Motor neuron (in vitro differentiated cells): ENCODE measurements around the gene PRPF4. TPM values are rescaled to one million over a fixed set of nuclear protein-coding genes. Genes with fewer than 3 reads are reported as not detected.
"Not testable (repeated sequence)": the region's sequence is repeated elsewhere in the genome, so short reads cannot be mapped to it uniquely, and the experiment has no call there.

Experiments
- ATAC-seq, 8 experiments: fragments of 200-7000 bp; cut with Tn5 transposase; replicated peaks in 6 of 8; 2 replicates each; pipeline ENCODE4 v1.8.0; 2021; ENCODE audit warnings: mild to moderate bottlenecking in 8 of 8, moderate library complexity in 8 of 8
- H3K27ac ChIP-seq, 2 donors: fragments of 250-450 bp; sonication (Bioruptor Pico); 2 replicates each; pipeline ENCODE4 v1.9.0; 2021; ENCODE audit warnings: antibody characterized with exemption in 2 of 2, mild to moderate bottlenecking in 2 of 2, moderate library complexity in 1 of 2
- H3K4me1 ChIP-seq, 2 donors: fragments of 250-450 bp; sonication (Bioruptor Pico); replicated peaks in 1 of 2; 2 replicates each; pipeline ENCODE4 v1.6.1; 2021; ENCODE audit warnings: antibody characterized with exemption in 2 of 2, mild to moderate bottlenecking in 2 of 2, moderate library complexity in 1 of 2
- H3K4me3 ChIP-seq, 5 donors: fragments of 250-450 bp; sonication (Bioruptor Pico); 2 replicates each; pipeline ENCODE4 v1.9.0; 2021; ENCODE audit warnings: antibody characterized with exemption in 5 of 5, mild to moderate bottlenecking in 5 of 5, moderate library complexity in 4 of 5
- WGBS, 10 experiments: fragments of 450-650 bp; shearing (Covaris generic); methylation state at CpG; one replicate each; pipeline ENCODE4 v1.0.0; 2022; 5-methylcytosine and 5-hydroxymethylcytosine counted together
- in situ Hi-C, 9 experiments: fragments of 400-800 bp; cut with MboI; loops; one replicate each; pipeline ENCODE4 v1.15.0; 2021; ENCODE audit warnings: low sequenced_read_pairs in 9 of 9, low pct_unique_long_range_greater_than_20kb in 2 of 9; ENCODE audit not compliant: unreplicated experiment in 9 of 9
- total RNA-seq, 8 experiments: library from RNA; unstranded; fragments of 300-600 nt; gene quantifications; 2 replicates each; pipeline versions ENCODE4 v1.2.3 to v1.2.4, GENCODE V29; 2022

PRPF4 gene
- 10 to 100 TPM; 22.4 to 35.5 (median 27.6) TPM for total RNA-seq

DNA sequence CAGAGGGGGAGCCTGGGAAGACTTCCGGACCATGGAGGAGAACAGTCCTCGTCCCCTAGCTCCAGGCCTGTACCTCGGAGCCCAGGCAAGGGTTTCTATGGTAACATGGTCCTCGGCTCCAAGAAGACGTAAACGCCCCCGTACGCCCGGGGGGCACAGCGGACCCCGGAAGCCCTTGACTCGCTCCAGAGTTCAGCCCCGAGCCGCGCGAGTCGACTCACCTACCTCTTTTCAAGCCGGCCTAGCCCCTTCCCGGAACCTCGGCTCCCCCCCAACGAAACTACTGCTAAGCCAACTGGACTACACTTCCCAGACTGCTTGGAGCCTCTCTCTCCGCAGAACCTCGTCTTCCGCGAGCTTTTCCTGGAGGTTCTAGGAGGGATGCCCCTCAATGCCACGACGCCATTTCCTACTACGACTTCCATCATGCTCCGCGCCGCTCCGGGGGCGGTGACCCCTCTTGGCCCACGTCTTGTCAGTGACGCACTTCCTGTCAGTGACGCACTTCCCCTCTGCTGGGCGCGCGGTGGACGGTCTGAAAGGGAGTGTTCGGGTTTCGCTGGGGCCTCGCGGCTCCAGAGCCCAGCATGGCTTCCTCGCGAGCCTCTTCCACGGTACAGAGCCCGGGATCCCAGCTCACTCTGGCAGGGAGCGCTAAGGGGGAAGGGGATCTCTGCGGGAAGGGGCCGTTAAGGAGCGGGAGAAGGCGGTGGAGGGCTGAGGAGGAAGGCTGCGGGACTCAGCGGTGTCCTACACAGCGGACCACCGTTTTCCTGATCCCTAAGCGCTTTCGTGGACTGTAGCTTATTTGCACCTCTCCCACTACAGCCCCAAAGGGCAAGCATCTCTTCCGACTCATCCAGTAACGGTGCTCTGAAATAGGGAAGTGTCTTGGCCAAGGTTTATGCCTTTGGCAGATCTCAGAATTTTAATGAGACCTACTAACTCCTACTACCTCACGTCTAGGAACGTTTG lies at the start of gene PRPF4, which contains the start of gene CDC26:
PRPF4 (plus strand) TSS at position 502 of the 975 bp plus-strand sequence; CDS start at position 588, 86 bp downstream.
CDC26 (minus strand) TSS at position 416 of the 975 bp plus-strand sequence. CDS start 3,065 bp downstream, outside the sequence.
- WGBS, 10 experiments = 0 to 7% (median 0%) methylated on average over 2 to 26 of the region's 63 CpGs; no CpG with 5 or more reads in 3 of the 10 experiments
- peak within 1 kb of the TSS; percentile 87 to 91 for H3K27ac ChIP-seq
- in situ Hi-C loops = no loop called here
- peak; percentile 93 to 95 (median 94) for ATAC-seq
- peaks cover 8 to 13% of the 10 kb centered on the region in 2 donors for H3K4me1 ChIP-seq
- peak within 1 kb of the TSS; percentile 83 to 99 (median 87) for H3K4me3 ChIP-seq

DNA sequence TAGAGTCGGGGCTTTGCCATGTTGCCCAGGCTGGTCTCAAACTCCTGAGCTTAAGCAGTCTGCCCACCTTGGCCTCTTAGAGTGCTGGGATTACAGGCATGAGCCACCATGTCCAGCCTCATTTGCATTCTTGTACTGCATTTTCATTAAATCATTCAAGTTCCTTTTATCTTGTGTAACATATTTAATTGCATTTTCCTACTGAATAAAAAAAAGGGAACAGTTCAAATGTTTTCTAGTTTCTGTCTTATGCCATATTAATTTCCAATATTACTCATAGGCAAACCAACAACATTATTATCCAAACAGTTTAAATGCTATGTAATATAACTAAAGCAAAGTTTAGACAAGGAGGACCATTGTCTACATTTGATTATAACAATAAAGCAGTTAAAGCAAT lies 48.0 kb upstream of the PRPF4 start:
- Histone ChIP-seq H3K4me1 (peaks cover 13 to 15% of the 10 kb centered on the region in 2 donors), H3K4me3 (no peak overlapping the region), H3K27ac (no peak overlapping the region)
- WGBS, 10 experiments = 0 to 100% (median 80%) methylated on average over 1 of the region's 1 CpG; no CpG with 5 or more reads in 7 of the 10 experiments
- in situ Hi-C loops = no loop called here
- no peak for ATAC-seq

GRCh38 chr9:113228130-113228665 lies 47.3 kb upstream of the PRPF4 start:
- in situ Hi-C loops = no loop called here

GRCh38 chr9:113231701-113232100 lies 43.8 kb upstream of the PRPF4 start:
- Histone ChIP-seq H3K27ac (no peak overlapping the region), H3K4me3 (no peak overlapping the region), H3K4me1 (peaks cover 2 to 5% of the 10 kb centered on the region in 2 donors)
- ATAC-seq = no peak
- in situ Hi-C loops = no loop called here
- 75 to 100% (median 100%) methylated on average over 1 to 2 of the region's 2 CpGs; no CpG with 5 or more reads in 2 of the 10 experiments for WGBS, 10 experiments

More at GRCh38 chr9:113228130-113228665, 47.3 kb upstream of the PRPF4 start:
- Histone ChIP-seq H3K27ac (no peak overlapping the region), H3K4me1 (peaks cover 5 to 10% of the 10 kb centered on the region in 2 donors), H3K4me3 (no peak overlapping the region)
- ATAC-seq = peak in 5 of 8 experiments; percentile 14 to 65 (median 58)
- WGBS, 10 experiments = 50 to 90% (median 71%) methylated on average over 1 to 3 of the region's 3 CpGs; no CpG with 5 or more reads in 2 of the 10 experiments

DNA sequence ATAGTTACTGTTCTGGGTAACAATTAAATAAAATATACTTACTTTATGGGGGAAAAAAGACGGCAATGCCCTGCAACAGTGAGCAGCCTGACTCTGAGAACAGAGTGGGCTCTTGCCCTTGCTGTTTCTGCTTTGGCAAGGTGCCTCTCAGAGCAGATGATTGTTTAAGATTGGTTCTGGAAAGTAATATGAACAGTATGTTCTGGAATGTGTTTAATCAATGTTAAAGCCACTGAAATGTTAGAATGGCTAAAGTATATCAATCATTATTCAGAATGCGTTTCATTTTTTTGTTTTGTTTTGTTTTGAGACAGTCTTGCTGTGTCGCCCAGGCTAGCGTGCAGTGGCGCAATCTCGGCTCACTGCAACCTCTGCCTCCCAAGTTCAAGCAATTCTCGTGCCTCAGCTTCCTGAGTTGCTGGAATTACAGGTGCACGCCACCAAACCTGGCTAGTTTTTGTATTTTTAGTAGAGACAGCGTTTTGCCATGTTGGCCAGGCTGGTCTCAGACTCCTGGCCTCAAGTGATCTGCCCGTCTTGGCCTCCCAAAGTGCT lies 39.7 kb upstream of the PRPF4 start:
- WGBS, 10 experiments = 42 to 100% (median 91%) methylated on average over 2 to 10 of the region's 10 CpGs; no CpG with 5 or more reads in 2 of the 10 experiments
- H3K27ac ChIP-seq, ATAC-seq, H3K4me3 ChIP-seq, in situ Hi-C loops, H3K4me1 ChIP-seq: not testable (repeated sequence)

- in situ Hi-C loops = no loop called here
These were observed 38.4 kb upstream of the PRPF4 start for GRCh38 chr9:113237026-113237425.

DNA sequence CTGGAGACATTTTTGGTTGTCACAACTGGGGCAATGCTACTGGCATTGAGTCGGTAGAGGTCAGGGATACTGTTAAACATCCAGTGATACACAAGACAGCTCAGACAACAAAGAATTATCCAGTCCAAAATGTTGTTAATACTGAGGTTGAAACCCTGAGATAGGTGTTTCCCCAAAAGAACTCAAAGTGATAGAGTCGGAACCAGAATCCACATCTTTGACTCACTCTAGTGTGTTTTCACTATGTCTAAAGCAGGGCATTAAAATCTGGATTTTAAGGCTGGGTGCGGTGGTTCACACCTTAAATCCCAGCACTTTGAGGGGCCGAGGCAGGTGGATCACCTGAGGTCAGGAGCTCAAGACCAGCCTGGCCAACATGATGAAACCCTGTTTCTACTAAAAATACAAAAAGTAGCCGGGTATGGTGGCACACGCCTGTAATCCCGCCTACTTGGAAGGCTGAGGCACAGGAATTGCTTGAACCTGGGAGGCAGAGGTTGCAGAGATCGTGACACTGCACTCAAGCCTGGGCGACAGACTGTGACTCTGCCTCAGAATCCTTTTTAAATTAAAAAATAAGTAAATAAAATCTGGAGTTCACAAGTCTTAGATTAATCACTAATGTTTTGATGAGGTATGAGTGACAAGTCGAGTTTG lies 37.1 kb upstream of the PRPF4 start:
- no peak for ATAC-seq
- no peaks in the 10 kb centered on the region for H3K4me1 ChIP-seq
- 80 to 100% (median 97%) methylated on average over 1 to 6 of the region's 10 CpGs for WGBS, 10 experiments

More at GRCh38 chr9:113237026-113237425, 38.4 kb upstream of the PRPF4 start:
- ATAC-seq = no peak
- Histone ChIP-seq H3K4me3 (no peak overlapping the region), H3K27ac (no peak overlapping the region), H3K4me1 (no peaks in the 10 kb centered on the region)
- 72 to 100% (median 93%) methylated on average over 1 to 4 of the region's 4 CpGs for WGBS, 10 experiments

DNA sequence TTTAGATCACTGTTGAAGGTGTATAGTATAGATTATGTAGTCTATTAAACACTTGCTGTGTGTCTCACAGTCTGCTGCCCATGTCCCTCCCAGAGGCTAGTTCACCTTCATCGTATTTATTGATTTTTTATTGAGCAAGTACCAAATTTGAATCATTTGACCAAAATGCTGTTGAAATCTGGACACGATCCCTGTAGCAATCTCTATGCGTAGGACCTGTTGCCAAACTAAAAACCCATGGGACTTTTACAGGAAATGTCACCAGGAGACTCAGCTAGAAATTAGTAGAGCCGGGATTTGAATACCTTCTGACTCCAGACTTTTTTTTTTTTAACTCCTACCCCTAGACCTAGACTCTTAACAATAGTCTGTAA lies 36.6 kb upstream of the PRPF4 start:
- Histone ChIP-seq H3K4me1 (no peaks in the 10 kb centered on the region), H3K27ac (no peak overlapping the region), H3K4me3 (no peak overlapping the region)
- ATAC-seq = no peak
- in situ Hi-C loops = no loop called here
- WGBS, 10 experiments = 41 to 100% (median 83%) methylated on average over 1 to 4 of the region's 4 CpGs; no CpG with 5 or more reads in 1 of the 10 experiments

More for the DNA sequence above, 37.1 kb upstream of the PRPF4 start:
- in situ Hi-C loops = no loop called here
- Histone ChIP-seq H3K27ac (no peak overlapping the region), H3K4me3 (no peak overlapping the region)

- in situ Hi-C loops = no loop called here
- Histone ChIP-seq H3K4me1 (no peaks in the 10 kb centered on the region), H3K27ac (no peak overlapping the region), H3K4me3 (no peak overlapping the region)
- no peak for ATAC-seq
- 90 to 100% (median 100%) methylated on average over 1 to 2 of the region's 2 CpGs for WGBS, 10 experiments
These were observed 34.3 kb upstream of the PRPF4 start for GRCh38 chr9:113241161-113241560.

- Histone ChIP-seq H3K4me3 (no peak overlapping the region), H3K4me1 (no peaks in the 10 kb centered on the region), H3K27ac (no peak overlapping the region)
- in situ Hi-C loops = no loop called here
- ATAC-seq = no peak
- 40 to 100% (median 83%) methylated on average over 1 to 2 of the region's 2 CpGs; no CpG with 5 or more reads in 1 of the 10 experiments for WGBS, 10 experiments
These were observed 30.9 kb upstream of the PRPF4 start for GRCh38 chr9:113244556-113244955.

DNA sequence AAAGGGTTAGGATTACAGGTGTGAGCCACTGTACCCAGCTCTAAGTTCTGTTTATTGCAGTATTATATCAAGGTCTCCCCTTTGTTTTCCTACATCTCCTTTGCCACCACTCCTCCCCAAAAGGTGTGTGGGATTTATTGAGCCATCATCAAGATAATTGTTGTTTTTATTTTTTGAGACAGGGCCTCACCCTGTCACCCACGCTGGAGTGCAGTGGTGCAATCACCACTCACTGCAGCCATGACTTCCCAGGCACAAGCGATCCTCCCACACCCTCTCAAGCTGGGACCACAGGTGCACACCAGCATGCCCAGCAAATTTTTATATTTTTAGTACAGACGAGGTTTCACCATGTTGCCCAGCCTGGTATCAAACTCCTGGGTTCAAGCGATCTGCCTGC lies 29.6 kb upstream of the PRPF4 start:
- ATAC-seq = no peak
- Histone ChIP-seq H3K4me1 (no peaks in the 10 kb centered on the region), H3K4me3 (no peak overlapping the region), H3K27ac (no peak overlapping the region)
- in situ Hi-C loops = no loop called here
- WGBS, 10 experiments = 70 to 100% (median 100%) methylated on average over 1 to 3 of the region's 4 CpGs; no CpG with 5 or more reads in 5 of the 10 experiments

DNA sequence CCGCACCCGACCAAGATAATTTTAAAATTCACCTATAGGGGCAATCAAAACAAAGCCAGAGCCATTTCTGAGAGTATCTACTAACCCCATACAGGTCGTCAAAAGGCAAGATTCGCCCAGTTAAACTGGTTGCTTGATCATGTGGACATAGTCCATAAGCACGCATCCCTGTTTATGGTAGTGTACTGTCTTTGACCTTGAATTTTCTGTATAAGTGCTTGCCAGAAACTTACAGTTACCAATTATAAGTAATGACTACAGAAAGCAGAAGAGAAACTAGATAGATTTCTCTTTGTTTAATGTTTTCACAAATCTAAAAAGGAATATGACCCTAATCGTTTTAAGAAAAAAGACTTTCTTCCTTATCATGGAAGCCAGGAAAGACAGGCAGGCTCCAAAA lies 28.5 kb upstream of the PRPF4 start:
- H3K4me3 ChIP-seq = no peak overlapping the region
- H3K27ac ChIP-seq = no peak overlapping the region
- no peak for ATAC-seq
- in situ Hi-C loops = no loop called here
- 43 to 100% (median 95%) methylated on average over 1 to 6 of the region's 6 CpGs; no CpG with 5 or more reads in 2 of the 10 experiments for WGBS, 10 experiments
- H3K4me1 ChIP-seq = no peaks in the 10 kb centered on the region
